Naive B cell (primary cell): ENCODE measurements around the gene NALCN. TPM values are rescaled to one million over a fixed set of nuclear protein-coding genes. Genes with fewer than 3 reads are reported as not detected.
"Not testable (repeated sequence)": the region's sequence is repeated elsewhere in the genome, so short reads cannot be mapped to it uniquely, and the experiment has no call there.

ENCODE experiments used
- ATAC-seq, 2 donors: fragments of 150-1000 bp; cut with Tn5 transposase; 2 replicates each; pipeline ENCODE4 v1.10.0; 2021; ENCODE audit warnings: low read depth in 2 of 2, mild to moderate bottlenecking in 2 of 2, moderate library complexity in 2 of 2
- DNase-seq: peaks from one replicate; pipeline ENCODE4 v3.0.0; 2022
- H3K27ac Mint-ChIP-seq, 6 donors: one replicate each; pipeline ENCODE4 v1.8.0; 2020 to 2022; ENCODE audit warnings: mild to moderate bottlenecking in 6 of 6, mixed read lengths in 6 of 6, moderate library complexity in 5 of 6, inconsistent platforms in 2 of 6
- H3K27me3 Mint-ChIP-seq, 3 donors: one replicate each; pipeline ENCODE4 v1.8.0; 2021 to 2022; ENCODE audit warnings: mixed read lengths in 3 of 3, mild to moderate bottlenecking in 1 of 3
- H3K36me3 Mint-ChIP-seq, 2 donors: one replicate each; pipeline ENCODE4 v1.8.0; 2020 to 2022; ENCODE audit warnings: mixed read lengths in 2 of 2, inconsistent platforms in 1 of 2, mild to moderate bottlenecking in 1 of 2
- H3K4me1 Mint-ChIP-seq, 3 donors: one replicate each; pipeline ENCODE4 v1.8.0; 2020 to 2022; ENCODE audit warnings: mixed read lengths in 3 of 3, inconsistent platforms in 1 of 3, mild to moderate bottlenecking in 1 of 3, moderate library complexity in 1 of 3
- H3K4me3 Mint-ChIP-seq, 8 donors: one replicate each; pipeline ENCODE4 v1.8.0; 2020 to 2022; ENCODE audit warnings: mild to moderate bottlenecking in 8 of 8, mixed read lengths in 8 of 8, moderate library complexity in 8 of 8, inconsistent platforms in 2 of 8
- H3K9me3 Mint-ChIP-seq, 7 donors: one replicate each; pipeline ENCODE4 v1.8.0; 2020 to 2022; ENCODE audit warnings: mixed read lengths in 7 of 7, mild to moderate bottlenecking in 5 of 7, inconsistent platforms in 2 of 7, moderate library complexity in 1 of 7
- polyA plus RNA-seq, 6 donors: library from polyadenylated mRNA; unstranded; fragments of 300-500 nt; fragmentation: Illumina TruSeq; gene quantifications; one replicate each; pipeline ENCODE4 v1.2.3, GENCODE V29; 2021; ENCODE audit warnings: low read depth in 6 of 6

NALCN gene
- polyA plus RNA-seq, 6 donors from 2014 or later, result not detected

GRCh38 chr13:101346942-101347728 lies 69.2 kb downstream of the NALCN start:
- ATAC-seq, result no peak
- H3K4me1 Mint-ChIP-seq, result no peaks in the 10 kb centered on the region
- peaks cover 0 to 8% (median 0%) of the 10 kb centered on the region in 7 donors for H3K9me3 Mint-ChIP-seq
- no peak overlapping the region for H3K4me3 Mint-ChIP-seq
- H3K27ac Mint-ChIP-seq, result no peak overlapping the region
- DNase-seq, result no peak
- no peaks in the 10 kb centered on the region for H3K27me3 Mint-ChIP-seq
- no peaks in the 10 kb centered on the region for H3K36me3 Mint-ChIP-seq

GRCh38 chr13:101346161-101346560 lies 70.1 kb downstream of the NALCN start:
- no peaks in the 10 kb centered on the region for H3K27me3 Mint-ChIP-seq
- DNase-seq, result no peak
- no peak for ATAC-seq
- peaks cover 0 to 9% (median 0%) of the 10 kb centered on the region in 7 donors for H3K9me3 Mint-ChIP-seq
- H3K27ac Mint-ChIP-seq, result no peak overlapping the region
- no peak overlapping the region for H3K4me3 Mint-ChIP-seq
- H3K4me1 Mint-ChIP-seq, result no peaks in the 10 kb centered on the region
- no peaks in the 10 kb centered on the region for H3K36me3 Mint-ChIP-seq

- DNase-seq (no peak), ATAC-seq (no peak)
- H3K4me3 Mint-ChIP-seq, result no peak overlapping the region
- peaks cover 0 to 4% of the 10 kb centered on the region in 2 donors for H3K36me3 Mint-ChIP-seq
- no peaks in the 10 kb centered on the region for H3K4me1 Mint-ChIP-seq
- H3K9me3 Mint-ChIP-seq, result peaks cover 0 to 12% (median 7%) of the 10 kb centered on the region in 7 donors
- H3K27ac Mint-ChIP-seq, result no peak overlapping the region
- H3K27me3 Mint-ChIP-seq, result no peaks in the 10 kb centered on the region
These were observed 73.0 kb downstream of the NALCN start for GRCh38 chr13:101343128-101343787.

- H3K36me3 Mint-ChIP-seq, result peaks cover 0 to 4% of the 10 kb centered on the region in 2 donors
- no peak overlapping the region for H3K27ac Mint-ChIP-seq
- DNase-seq, result no peak
- no peaks in the 10 kb centered on the region for H3K4me1 Mint-ChIP-seq
- no peak overlapping the region for H3K4me3 Mint-ChIP-seq
- H3K27me3 Mint-ChIP-seq, result no peaks in the 10 kb centered on the region
- ATAC-seq, result no peak
- H3K9me3 Mint-ChIP-seq, result peaks cover 0 to 12% (median 7%) of the 10 kb centered on the region in 7 donors
These were observed 74.8 kb downstream of the NALCN start for GRCh38 chr13:101341464-101341863.

GRCh38 chr13:101339202-101339601 lies 77.1 kb downstream of the NALCN start:
- Mint-ChIP-seq H3K27ac (no peak overlapping the region), H3K27me3 (no peaks in the 10 kb centered on the region), H3K4me1 (no peaks in the 10 kb centered on the region), H3K4me3 (no peak overlapping the region), H3K9me3 (peaks cover 0 to 12% (median 6%) of the 10 kb centered on the region in 7 donors), H3K36me3 (peaks cover 0 to 4% of the 10 kb centered on the region in 2 donors)
- ATAC-seq (no peak), DNase-seq (no peak)

- Mint-ChIP-seq H3K27ac (peak overlapping the region in 1 of 6 donors; percentile 44), H3K36me3 (no peaks in the 10 kb centered on the region), H3K4me1 (no peaks in the 10 kb centered on the region), H3K27me3 (no peaks in the 10 kb centered on the region), H3K9me3 (peaks cover 0 to 3% (median 0%) of the 10 kb centered on the region in 7 donors), H3K4me3 (no peak overlapping the region)
- ATAC-seq, result no peak
- no peak for DNase-seq
These were observed 83.7 kb downstream of the NALCN start for GRCh38 chr13:101332583-101332982.

GRCh38 chr13:101331731-101332130 lies 84.6 kb downstream of the NALCN start:
- no peak for DNase-seq
- Mint-ChIP-seq H3K27me3 (no peaks in the 10 kb centered on the region), H3K36me3 (no peaks in the 10 kb centered on the region), H3K9me3 (peaks cover 0 to 3% (median 0%) of the 10 kb centered on the region in 7 donors), H3K4me1 (no peaks in the 10 kb centered on the region), H3K27ac (no peak overlapping the region), H3K4me3 (no peak overlapping the region)
- ATAC-seq, result no peak

- Mint-ChIP-seq H3K36me3 (no peaks in the 10 kb centered on the region), H3K4me1 (no peaks in the 10 kb centered on the region), H3K27ac (no peak overlapping the region), H3K9me3 (peaks cover 0 to 3% (median 0%) of the 10 kb centered on the region in 7 donors), H3K4me3 (no peak overlapping the region), H3K27me3 (no peaks in the 10 kb centered on the region)
- no peak for DNase-seq
- no peak for ATAC-seq
These were observed 88.4 kb downstream of the NALCN start for GRCh38 chr13:101327871-101328270.

- Mint-ChIP-seq H3K4me3 (no peak overlapping the region), H3K36me3 (no peaks in the 10 kb centered on the region), H3K27me3 (no peaks in the 10 kb centered on the region), H3K27ac (no peak overlapping the region), H3K9me3 (peaks cover 0 to 3% (median 2%) of the 10 kb centered on the region in 7 donors), H3K4me1 (no peaks in the 10 kb centered on the region)
- ATAC-seq (no peak), DNase-seq (no peak)
These were observed 89.6 kb downstream of the NALCN start for GRCh38 chr13:101326710-101327109.

- DNase-seq (no peak), ATAC-seq (no peak)
- Mint-ChIP-seq H3K4me1 (no peaks in the 10 kb centered on the region), H3K9me3 (peaks cover 0 to 3% (median 0%) of the 10 kb centered on the region in 7 donors), H3K36me3 (no peaks in the 10 kb centered on the region), H3K4me3 (no peak overlapping the region), H3K27ac (no peak overlapping the region), H3K27me3 (no peaks in the 10 kb centered on the region)
These were observed 90.9 kb downstream of the NALCN start for GRCh38 chr13:101325423-101325822.

- no peak overlapping the region for H3K27ac Mint-ChIP-seq
- ATAC-seq (no peak), DNase-seq (no peak)
These were observed 92.7 kb downstream of the NALCN start for GRCh38 chr13:101323601-101324000.

GRCh38 chr13:101317986-101318523 lies 98.3 kb downstream of the NALCN start:
- DNase-seq (no peak), ATAC-seq (no peak)
- Mint-ChIP-seq H3K4me1 (no peaks in the 10 kb centered on the region), H3K27me3 (peaks cover 0 to 3% (median 0%) of the 10 kb centered on the region in 3 donors), H3K36me3 (no peaks in the 10 kb centered on the region), H3K27ac (peak overlapping the region in 1 of 6 donors; percentile 9), H3K9me3 (peaks cover 0 to 5% (median 0%) of the 10 kb centered on the region in 7 donors), H3K4me3 (no peak overlapping the region)

More at GRCh38 chr13:101323601-101324000, 92.7 kb downstream of the NALCN start:
- Mint-ChIP-seq H3K4me3 (no peak overlapping the region), H3K4me1 (no peaks in the 10 kb centered on the region), H3K36me3 (no peaks in the 10 kb centered on the region), H3K9me3 (peaks cover 0 to 3% (median 0%) of the 10 kb centered on the region in 7 donors), H3K27me3 (peaks cover 0 to 3% (median 0%) of the 10 kb centered on the region in 3 donors)

- not testable (repeated sequence) for ATAC-seq, H3K27me3 Mint-ChIP-seq, H3K36me3 Mint-ChIP-seq, H3K27ac Mint-ChIP-seq, DNase-seq, H3K4me3 Mint-ChIP-seq, H3K4me1 Mint-ChIP-seq, H3K9me3 Mint-ChIP-seq
These were observed 102.8 kb downstream of the NALCN start for GRCh38 chr13:101313479-101313878.
